HK-2 (cell line): Measurements from ENCODE around the gene TYSND1.
A peak's percentile ranks its signal among the peaks of the same experiment; 100 is the strongest.
"Not testable (repeated sequence)": the region's sequence is repeated elsewhere in the genome, so short reads cannot be mapped to it uniquely, and the experiment has no call there.

Experiments
- DNase-seq: peaks from one replicate; pipeline ENCODE4 v3.0.0-alpha.2; 2018; ENCODE audit not compliant: unreplicated experiment

TYSND1 gene

GRCh38 chr10:70132098-70133029, 14.1 kb downstream of the TYSND1 start, which contains the start of gene AIFM2:
TSS of gene AIFM2 (minus strand) at chr10:70132825. CDS start at chr10:70124084, 8,741 bp downstream.
- peak; percentile 84 for DNase-seq

DNA sequence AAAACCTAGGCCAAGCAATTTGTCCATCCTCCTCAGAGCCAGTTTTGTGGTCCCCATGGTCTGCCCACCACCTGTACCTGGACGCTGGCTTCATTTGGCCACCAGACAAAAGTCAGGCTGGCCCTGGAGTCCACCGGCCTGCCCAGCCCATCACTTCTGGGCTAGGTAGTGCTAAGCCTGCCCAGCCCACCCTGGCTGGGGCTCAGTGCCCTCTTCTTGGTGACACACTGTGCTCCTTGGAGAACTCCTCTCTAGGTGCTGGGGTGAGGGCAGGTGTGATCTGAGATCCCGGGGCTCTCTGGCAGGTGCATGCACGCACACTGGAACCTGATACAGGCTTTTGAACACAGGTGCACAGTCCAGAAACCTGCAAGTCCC, 15.0 kb downstream of the TYSND1 start:
- no peak for DNase-seq

DNA sequence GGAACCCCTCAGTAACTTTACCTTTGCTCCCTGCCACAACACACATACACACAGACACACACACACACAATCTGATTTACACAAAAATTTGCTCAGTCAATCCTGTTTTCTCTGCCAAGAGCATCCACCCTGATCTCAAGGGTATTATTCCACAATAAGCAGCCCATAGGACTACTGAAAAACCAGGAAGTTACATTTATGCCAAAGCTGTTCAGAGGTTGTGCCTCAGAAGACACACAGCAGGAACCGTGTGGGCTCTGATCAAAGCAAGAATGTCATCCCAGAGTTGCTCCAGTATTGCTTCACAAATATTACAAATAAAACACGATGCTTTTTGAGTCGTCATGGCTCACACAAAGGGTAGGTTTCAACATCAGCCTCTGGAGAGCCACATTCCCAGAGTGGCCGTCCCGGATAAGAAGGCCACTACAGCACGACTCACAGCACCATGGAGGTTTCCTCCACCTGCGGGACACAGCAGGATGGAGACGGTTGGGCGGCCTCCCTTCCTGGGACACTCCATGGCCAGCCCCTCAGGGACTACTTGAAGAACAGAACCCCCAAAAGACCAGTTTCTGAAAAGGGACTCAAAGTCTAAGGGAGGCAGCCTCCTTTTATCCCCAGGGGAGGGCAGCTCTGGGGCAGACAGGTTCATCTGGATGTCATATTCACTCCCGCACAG, 15.5 kb downstream of the TYSND1 start:
- DNase-seq, result peak; percentile 35

GRCh38 chr10:70126700-70127395, 19.7 kb downstream of the TYSND1 start:
- DNase-seq, result no peak

DNA sequence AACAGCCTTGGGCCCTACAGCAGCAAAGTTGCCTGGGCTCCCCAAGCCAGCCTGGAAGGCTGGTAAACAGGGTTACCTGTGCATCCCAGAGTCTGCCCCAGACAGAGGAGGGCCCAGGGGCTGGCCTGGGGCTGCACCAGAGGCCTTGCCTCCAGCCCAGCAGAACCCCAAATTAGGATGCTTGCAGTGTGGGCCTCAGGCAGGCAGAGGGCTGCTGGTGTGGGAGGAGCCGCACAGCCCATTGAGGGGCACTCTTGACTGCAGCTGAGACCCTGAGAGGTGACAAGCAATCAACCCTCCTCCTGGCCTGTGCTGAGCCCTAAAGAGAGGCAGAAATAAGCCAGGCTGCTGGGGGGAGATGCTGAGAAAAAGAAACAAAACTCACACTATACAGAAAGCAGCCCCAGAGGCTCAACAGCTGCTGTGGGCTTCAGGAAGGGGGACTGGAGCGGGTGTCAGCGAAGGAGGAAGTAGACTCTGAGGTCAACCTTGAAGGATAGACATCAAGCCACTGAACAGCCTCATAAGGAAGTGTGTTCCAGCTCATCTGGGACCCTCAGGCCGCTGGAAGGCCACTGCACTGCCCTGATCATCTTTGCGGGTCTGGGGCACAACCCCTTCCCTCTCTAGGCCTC, 20.5 kb downstream of the TYSND1 start:
- DNase-seq, result no peak

DNA sequence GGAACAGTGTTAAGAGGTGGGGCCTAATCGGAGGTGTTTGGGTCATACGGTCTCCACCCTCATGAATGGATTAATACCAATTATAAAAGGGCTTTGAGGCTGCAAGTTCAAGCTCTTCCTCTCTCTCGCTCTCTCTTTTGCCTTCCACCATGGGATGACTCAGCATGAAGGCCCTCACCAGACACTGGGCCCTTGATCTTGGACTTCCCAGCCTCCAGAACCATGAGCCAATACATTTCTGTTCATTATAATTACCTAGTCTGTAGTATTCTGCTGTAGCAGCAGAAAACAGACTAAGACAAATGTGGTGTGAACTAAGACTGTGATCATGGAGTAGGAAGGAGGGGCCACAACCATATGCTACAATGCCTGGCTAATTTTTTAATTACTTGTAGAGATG, 21.6 kb downstream of the TYSND1 start:
- DNase-seq, result no peak

- DNase-seq, result no peak
Observed at GRCh38 chr10:70124415-70124814, 22.1 kb downstream of the TYSND1 start.

DNA sequence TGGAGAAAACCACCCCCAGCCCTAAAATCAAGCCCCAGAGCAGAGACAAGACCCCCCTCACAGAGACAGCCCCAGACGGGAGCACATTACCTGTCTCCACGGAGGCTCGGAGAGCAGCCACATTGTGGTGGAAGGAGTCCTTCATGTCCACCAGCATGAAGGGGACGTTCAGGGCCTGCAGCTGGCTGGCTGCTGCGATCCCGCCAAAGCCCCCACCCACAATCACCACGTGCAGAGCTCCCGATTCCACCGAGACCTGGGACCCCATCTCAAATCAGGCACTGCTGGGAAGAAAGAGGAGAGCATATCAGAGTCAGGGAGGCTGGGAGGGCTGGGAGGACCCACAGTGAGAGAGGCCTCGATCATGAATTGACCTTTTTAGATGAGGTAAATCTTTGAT, 22.7 kb downstream of the TYSND1 start:
- DNase-seq, result no peak

DNA sequence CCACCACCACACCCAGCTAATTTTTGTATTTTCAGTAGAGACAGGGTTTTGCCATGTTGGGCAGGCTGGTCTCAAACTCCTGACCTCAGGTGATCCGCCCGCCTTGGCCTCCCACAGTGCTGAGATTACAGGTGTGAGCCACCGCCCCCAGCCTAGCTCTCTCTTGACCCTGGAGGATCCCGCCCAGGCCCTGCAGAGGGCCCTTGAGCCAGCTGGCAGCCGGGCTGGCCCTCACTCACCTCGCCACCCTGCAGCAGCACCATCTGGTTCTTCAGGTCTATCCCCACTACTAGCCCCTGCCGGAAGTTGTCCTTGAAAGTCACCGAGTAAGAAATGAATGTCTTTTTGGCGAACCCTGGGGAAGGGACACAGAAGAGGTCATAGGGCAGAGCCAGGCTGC, 23.3 kb downstream of the TYSND1 start:
- DNase-seq, result not testable (repeated sequence)

DNA sequence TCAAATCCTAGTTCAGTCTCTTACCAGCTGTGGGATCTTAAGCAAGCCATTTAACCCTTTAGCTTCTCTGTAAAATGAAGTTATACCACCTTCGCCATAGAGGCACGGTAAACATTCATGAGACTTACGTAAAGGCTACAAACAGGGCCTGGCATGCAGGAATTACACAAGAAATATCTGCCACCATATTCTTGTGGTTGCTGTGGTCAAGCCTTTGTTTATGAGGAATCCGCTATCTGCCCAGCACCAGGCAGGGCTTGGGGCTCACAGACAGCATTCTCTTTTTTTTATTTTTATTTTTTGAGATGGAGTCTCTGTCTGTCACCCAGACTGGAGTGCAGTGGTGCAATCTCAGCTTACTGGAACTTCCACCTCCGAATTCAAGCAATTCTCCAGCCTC, 23.8 kb downstream of the TYSND1 start:
- no peak for DNase-seq

GRCh38 chr10:70121281-70121949, 25.1 kb downstream of the TYSND1 start:
- no peak for DNase-seq

DNA sequence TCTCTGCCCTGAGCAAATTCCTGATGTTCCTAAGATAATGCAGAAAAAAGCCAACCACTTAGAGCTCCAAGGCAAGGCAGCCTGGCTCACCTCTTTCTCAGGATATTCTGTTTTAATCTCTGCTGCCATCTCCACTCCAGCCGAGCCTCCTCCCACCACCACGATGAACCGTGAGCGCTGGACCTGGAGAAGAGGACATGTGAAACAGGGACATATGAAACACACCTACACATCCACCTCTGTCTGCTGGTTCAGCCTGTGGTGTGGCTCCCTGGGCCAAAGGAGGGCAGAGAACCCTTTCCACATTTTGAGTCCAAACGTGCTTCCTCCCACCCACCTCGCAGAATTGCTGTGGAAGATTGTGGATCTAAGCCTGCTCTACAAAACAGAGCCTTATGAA, 26.1 kb downstream of the TYSND1 start:
- no peak for DNase-seq

- no peak for DNase-seq
Observed at GRCh38 chr10:70119623-70120022, 26.9 kb downstream of the TYSND1 start.

- no peak for DNase-seq
Observed at GRCh38 chr10:70119197-70119596, 27.3 kb downstream of the TYSND1 start.

- no peak for DNase-seq
Observed at GRCh38 chr10:70118196-70118595, 28.3 kb downstream of the TYSND1 start.

DNA sequence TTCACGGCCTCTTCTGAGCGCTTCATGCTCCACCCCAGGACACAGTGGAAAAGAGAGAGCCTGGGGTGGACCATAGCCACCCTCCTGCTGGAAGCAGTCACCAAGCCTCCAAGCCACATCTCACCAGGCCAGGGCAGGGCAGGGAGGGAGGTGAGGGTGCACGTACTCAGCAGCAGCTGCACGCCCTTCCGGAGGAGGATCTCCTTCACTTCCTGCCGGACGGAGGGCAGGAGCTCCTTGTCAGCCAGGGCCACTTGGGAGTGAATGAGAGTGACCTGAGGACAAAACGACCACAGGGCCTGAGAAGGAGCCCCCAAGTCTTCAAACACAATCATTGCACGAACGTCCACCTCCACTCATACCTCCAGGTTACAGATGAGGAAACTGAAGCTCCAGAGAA, 28.9 kb downstream of the TYSND1 start:
- no peak for DNase-seq

DNA sequence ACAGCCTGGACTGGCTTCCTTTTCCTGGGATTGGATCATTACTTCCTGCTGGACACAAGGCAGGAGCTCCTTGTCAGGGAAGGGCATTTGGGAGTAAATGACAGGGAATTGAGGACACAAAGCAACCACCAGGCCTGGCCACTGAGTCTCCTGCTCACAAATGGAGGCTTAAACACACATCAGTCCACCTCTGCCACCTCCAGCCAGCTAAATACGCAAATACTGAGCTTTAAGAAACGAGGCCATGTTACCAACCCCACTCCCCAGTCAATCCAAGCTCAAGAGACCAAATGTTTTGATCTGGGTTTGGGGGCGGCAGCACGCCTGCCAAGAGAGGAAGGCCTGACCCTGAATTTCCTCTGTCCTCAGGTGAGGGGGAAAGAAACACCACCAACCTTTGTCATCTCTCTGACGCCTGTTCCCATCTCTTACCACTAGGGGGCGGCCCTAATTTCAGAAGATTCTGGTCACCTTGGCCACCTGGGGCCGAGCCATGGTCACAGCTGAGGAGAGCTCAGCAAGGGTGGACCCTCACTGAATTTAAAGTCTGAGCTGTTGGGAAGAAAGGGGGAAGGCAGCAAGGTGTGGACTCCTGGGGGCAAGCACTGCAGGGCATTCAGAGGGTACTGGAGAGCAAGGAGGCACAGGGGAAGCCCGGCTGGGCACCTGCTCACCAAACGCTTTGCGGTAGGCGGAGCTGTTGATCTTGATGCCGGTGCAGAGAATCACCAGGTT, 30.4 kb downstream of the TYSND1 start:
- peak; percentile 58 for DNase-seq

GRCh38 chr10:70114902-70115301, 31.6 kb downstream of the TYSND1 start:
- DNase-seq, result no peak

DNA sequence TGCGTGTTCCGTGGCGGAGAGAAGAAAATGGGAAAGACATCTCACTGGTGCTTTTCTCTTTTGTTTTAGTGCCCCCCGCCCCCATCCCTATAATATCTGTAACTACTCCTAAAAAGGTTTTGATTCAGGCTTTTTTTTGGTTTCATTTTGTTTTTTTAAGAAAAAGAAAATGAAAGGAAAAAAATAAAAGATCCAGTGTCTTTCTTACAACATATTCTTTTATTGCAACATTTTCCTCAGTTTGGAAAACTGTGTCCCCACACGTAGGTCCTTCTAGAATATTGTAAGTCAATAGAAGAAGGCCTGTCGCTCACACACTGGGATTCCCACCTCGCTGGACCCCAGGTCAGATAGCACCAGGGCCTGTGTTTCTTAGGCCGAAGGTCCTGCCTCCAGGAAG, 34.4 kb downstream of the TYSND1 start:
- DNase-seq, result no peak

DNA sequence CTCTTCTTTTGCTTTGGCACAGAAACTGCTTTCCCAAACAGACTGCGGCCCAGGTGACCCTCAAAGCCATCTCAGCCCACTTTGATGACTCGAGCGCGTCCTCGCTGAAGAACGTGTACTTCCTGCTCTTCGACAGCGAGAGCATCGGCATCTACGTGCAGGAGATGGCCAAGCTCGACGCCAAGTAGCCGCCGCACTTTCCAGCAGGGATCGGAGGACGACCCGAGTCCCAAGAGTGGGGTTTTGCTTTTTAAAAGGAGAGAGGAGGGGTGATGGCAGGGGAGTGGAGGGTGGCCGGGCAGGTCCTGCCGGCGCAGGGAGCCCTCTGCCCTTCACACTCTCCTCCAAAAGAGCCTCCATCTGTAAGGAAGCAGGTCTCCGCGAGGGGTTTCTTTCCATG, 35.0 kb downstream of the TYSND1 start:
- no peak for DNase-seq
